RWPE2 (cell line): Measurements from ENCODE around the gene STEAP3.
A peak's percentile ranks its signal among the peaks of the same experiment; 100 is the strongest.

ENCODE experiments used
- ATAC-seq: fragments of 200-7000 bp; cut with Tn5 transposase; 3 replicates; pipeline ENCODE4 v1.9.1; 2021; ENCODE audit warnings: low read depth
- DNase-seq: peaks from one replicate; pipeline ENCODE4 v3.0.0-alpha.2; 2020; ENCODE audit warnings: low spot score
- H3K27ac ChIP-seq: fragments of 450-650 bp; 2 replicates; pipeline ENCODE4 v1.5.1; 2017; ENCODE audit warnings: mild to moderate bottlenecking; ENCODE audit not compliant: poor library complexity, severe bottlenecking
- H3K27me3 ChIP-seq: fragments of 250-450 bp; sonication (Bioruptor Pico); 2 replicates; pipeline ENCODE4 v1.5.1; 2021; ENCODE audit warnings: mild to moderate bottlenecking, moderate library complexity; ENCODE audit not compliant: insufficient read depth, poor library complexity, severe bottlenecking
- H3K36me3 ChIP-seq: fragments of 250-450 bp; sonication (Bioruptor Pico); 2 replicates; pipeline ENCODE4 v1.5.1; 2020; ENCODE audit warnings: low read depth, mild to moderate bottlenecking, moderate library complexity
- H3K4me1 ChIP-seq: fragments of 250-450 bp; sonication (Bioruptor Pico); 2 replicates; pipeline ENCODE4 v1.5.1; 2021; ENCODE audit warnings: mild to moderate bottlenecking, moderate library complexity; ENCODE audit not compliant: insufficient read depth, poor library complexity, severe bottlenecking
- H3K4me3 ChIP-seq: fragments of 250-450 bp; sonication (Bioruptor Pico); 2 replicates; pipeline ENCODE4 v1.5.1; 2021; ENCODE audit warnings: mild to moderate bottlenecking, moderate library complexity; ENCODE audit not compliant: severe bottlenecking
- H3K9me3 ChIP-seq: fragments of 250-450 bp; sonication (Bioruptor Pico); 2 replicates; pipeline ENCODE4 v1.5.1; 2021; ENCODE audit warnings: mild to moderate bottlenecking, moderate library complexity; ENCODE audit not compliant: severe bottlenecking
- TF ChIP-seq, protein P1 (sequence below): fragments of 450-650 bp; IDR thresholded peaks from one replicate; pipeline ENCODE4 v1.5.1; 2017; ENCODE audit warnings: mild to moderate bottlenecking, moderate library complexity; ENCODE audit not compliant: poor library complexity, severe bottlenecking

The STEAP3 gene

DNA sequence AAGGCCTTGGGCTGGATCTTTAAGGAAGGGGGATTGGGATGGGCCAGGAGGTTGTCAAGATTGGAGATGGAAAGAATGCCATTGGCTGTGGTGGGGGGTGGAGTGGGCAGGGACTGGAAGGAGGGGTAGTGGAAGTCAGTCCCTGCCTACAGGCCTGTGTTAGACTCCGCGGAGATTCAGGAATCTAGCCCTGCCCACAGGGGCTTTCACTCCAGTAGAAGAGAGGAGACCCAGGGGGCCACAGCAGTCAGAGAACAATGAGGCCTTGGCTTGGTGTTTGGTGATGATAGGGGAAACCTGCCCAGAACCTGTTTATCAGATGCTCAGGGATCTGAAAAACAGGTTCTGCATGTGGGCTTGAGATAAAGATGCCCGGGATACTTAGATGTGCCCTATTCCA is 6.1 kb downstream of the STEAP3 start:
- no peak overlapping the region for H3K27ac ChIP-seq

DNA sequence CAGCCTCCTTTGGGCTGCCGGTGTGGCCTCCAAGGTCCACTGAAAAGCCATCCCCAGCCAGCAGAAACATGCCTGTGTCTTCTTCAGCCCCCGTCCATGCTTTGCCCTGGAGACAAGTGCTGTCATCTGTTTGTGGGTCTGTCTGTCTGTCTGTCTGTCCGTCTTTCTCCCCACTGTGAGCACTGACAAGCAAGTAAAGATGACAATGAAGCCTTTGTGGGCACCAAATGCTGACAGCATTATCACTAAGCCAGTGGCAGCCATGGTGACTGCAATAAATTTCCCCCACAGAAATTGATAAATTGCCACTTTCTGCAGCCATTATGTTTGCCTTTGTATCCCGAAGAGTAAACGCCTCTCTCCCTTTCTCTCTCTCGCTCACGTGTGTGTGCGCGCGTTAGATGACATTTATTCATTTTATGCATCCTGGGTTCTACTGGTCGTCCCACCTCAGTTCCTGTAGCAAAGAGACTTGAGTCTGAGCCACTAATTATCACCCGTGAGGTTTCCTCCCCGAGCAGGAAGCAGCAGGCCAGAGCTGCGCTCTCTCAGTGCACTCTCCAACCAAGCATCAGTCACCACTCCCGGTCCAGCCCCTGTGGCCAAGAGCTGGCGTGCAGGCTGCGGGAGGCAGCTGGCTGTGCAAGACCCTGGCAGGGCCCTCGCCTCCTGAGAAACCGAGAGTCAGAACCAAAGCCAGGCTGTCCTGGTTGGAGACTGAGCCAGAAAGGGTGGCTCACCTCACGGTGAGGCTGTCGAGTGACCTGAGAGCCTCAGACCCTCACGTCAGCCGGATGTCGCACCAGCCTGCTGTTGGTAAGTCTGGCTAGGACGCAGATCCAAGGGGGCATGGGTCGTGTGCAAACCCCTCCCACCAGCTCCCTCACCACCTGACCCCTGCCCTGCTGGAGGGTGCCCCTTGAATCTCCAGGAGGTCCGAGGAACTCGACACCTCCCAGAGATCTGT is 6.9 kb downstream of the STEAP3 start:
- Histone ChIP-seq H3K27me3 (no peaks in the 10 kb centered on the region), H3K27ac (no peak overlapping the region), H3K4me3 (no peak overlapping the region), H3K4me1 (peaks cover 29% of the 10 kb centered on the region), H3K9me3 (no peaks in the 10 kb centered on the region), H3K36me3 (no peaks in the 10 kb centered on the region)
- TF ChIP-seq, protein P1, sequence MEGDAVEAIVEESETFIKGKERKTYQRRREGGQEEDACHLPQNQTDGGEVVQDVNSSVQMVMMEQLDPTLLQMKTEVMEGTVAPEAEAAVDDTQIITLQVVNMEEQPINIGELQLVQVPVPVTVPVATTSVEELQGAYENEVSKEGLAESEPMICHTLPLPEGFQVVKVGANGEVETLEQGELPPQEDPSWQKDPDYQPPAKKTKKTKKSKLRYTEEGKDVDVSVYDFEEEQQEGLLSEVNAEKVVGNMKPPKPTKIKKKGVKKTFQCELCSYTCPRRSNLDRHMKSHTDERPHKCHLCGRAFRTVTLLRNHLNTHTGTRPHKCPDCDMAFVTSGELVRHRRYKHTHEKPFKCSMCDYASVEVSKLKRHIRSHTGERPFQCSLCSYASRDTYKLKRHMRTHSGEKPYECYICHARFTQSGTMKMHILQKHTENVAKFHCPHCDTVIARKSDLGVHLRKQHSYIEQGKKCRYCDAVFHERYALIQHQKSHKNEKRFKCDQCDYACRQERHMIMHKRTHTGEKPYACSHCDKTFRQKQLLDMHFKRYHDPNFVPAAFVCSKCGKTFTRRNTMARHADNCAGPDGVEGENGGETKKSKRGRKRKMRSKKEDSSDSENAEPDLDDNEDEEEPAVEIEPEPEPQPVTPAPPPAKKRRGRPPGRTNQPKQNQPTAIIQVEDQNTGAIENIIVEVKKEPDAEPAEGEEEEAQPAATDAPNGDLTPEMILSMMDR: no peak
- ATAC-seq (no peak), DNase-seq (no peak)

More for the DNA sequence above, 6.1 kb downstream of the STEAP3 start:
- TF ChIP-seq, protein P1: no peak
- DNase-seq (no peak), ATAC-seq (no peak)
- no peaks in the 10 kb centered on the region for H3K9me3 ChIP-seq
- H3K4me3 ChIP-seq: no peak overlapping the region
- H3K4me1 ChIP-seq: peaks cover 29% of the 10 kb centered on the region
- no peaks in the 10 kb centered on the region for H3K27me3 ChIP-seq
- no peaks in the 10 kb centered on the region for H3K36me3 ChIP-seq

DNA sequence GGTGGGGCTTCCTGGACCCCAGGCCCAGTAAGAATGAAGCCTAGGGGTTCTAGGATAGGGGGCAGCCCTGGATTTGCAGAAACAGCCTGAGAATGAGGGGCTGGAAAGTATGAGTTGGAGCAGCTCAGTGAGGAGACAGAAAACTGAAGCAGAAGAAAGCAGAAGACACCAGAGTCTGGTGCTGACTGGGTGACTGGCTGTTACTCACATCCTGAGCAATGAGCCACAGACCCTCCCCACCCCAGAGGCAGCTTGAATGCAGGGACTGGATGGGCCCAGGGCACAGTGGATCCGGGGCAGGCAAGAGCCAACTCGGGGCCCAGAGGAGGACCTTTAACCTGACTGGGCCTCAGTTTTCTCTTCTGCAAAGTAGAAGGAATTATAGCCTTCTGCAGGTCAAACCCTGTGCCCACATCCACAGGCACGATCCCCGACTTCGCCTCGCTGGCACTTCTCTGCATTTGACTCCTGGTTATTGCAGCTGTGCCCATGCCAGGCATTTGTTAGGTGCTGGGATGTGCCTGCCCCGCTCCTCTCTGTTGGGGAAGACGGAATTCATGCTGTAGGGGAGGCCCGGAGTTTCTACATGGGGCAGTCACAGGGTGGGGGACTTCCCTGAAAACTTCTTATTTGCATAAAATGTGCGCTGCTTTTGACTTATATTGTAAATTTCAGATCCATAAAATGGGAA is 8.5 kb downstream of the STEAP3 start:
- Histone ChIP-seq H3K36me3 (no peaks in the 10 kb centered on the region), H3K4me1 (peaks cover 29% of the 10 kb centered on the region), H3K4me3 (no peak overlapping the region), H3K27ac (peak overlapping the region; percentile 60), H3K27me3 (no peaks in the 10 kb centered on the region), H3K9me3 (no peaks in the 10 kb centered on the region)
- TF ChIP-seq, protein P1: no peak
- DNase-seq (no peak), ATAC-seq (peak; percentile 89)

DNA sequence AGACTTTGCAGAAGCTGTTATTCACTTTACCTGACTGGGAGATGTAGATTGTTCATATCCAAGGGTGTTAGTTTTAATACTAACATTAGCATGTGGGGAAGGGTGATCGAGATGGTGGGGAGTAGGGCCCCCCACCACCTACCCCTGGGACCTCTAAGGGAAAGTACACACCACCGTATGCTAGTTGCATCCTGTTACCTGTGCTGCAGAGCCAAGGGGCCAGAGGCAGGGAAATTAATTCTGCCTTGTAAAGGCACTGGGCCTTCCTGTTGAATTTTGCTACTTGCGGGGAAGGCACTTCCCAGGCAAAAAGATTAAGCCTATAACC is 9.0 kb downstream of the STEAP3 start:
- ATAC-seq (no peak), DNase-seq (no peak)
- no peaks in the 10 kb centered on the region for H3K9me3 ChIP-seq
- H3K4me3 ChIP-seq: no peak overlapping the region
- no peaks in the 10 kb centered on the region for H3K27me3 ChIP-seq
- TF ChIP-seq, protein P1: no peak
- peaks cover 29% of the 10 kb centered on the region for H3K4me1 ChIP-seq
- H3K27ac ChIP-seq: peak overlapping the region; percentile 60
- no peaks in the 10 kb centered on the region for H3K36me3 ChIP-seq
